GM21390 (cell line): ENCODE data around the gene STK17A.
"Not testable (repeated sequence)": the region's sequence is repeated elsewhere in the genome, so short reads cannot be mapped to it uniquely, and the experiment has no call there.

Source experiments
- ATAC-seq: cut with Tn5 transposase; IDR thresholded peaks from one replicate; pipeline ENCODE4 v1.9.1; 2021; ENCODE audit not compliant: unreplicated experiment

STK17A gene

GRCh38 chr7:43568529-43568928 lies 14.4 kb upstream of the STK17A start:
- no peak for ATAC-seq

GRCh38 chr7:43569424-43569823 lies 13.5 kb upstream of the STK17A start:
- peak; percentile 44 for ATAC-seq

- peak; percentile 83 for ATAC-seq
Measured at GRCh38 chr7:43570688-43571365, 12.1 kb upstream of the STK17A start.

- ATAC-seq: peak; percentile 38
Measured at GRCh38 chr7:43572516-43573049, 10.3 kb upstream of the STK17A start.

- not testable (repeated sequence) for ATAC-seq
Measured at GRCh38 chr7:43573832-43574231, 9.1 kb upstream of the STK17A start.

GRCh38 chr7:43575506-43575905 lies 7.4 kb upstream of the STK17A start:
- no peak for ATAC-seq

GRCh38 chr7:43576241-43576640 lies 6.7 kb upstream of the STK17A start:
- ATAC-seq: no peak

GRCh38 chr7:43577485-43577951 lies 5.4 kb upstream of the STK17A start:
- ATAC-seq: no peak

- ATAC-seq: peak; percentile 18
Measured at GRCh38 chr7:43583424-43584194, 701 bp downstream of the STK17A start.

GRCh38 chr7:43584195-43584586 lies 1.3 kb downstream of the STK17A start:
- no peak for ATAC-seq

GRCh38 chr7:43584733-43585132 lies 1.8 kb downstream of the STK17A start:
- not testable (repeated sequence) for ATAC-seq

- ATAC-seq: no peak
Measured at GRCh38 chr7:43585562-43585961, 2.7 kb downstream of the STK17A start.

- ATAC-seq: no peak
Measured at GRCh38 chr7:43586251-43586900, 3.5 kb downstream of the STK17A start.

GRCh38 chr7:43588477-43589132 lies 5.7 kb downstream of the STK17A start:
- ATAC-seq: no peak

- no peak for ATAC-seq
Measured at GRCh38 chr7:43589133-43589478, 6.2 kb downstream of the STK17A start.

GRCh38 chr7:43589728-43590127 lies 6.8 kb downstream of the STK17A start:
- no peak for ATAC-seq

GRCh38 chr7:43590862-43591557 lies 8.1 kb downstream of the STK17A start:
- ATAC-seq: peak; percentile 65

- ATAC-seq: no peak
Measured at GRCh38 chr7:43591558-43592180, 8.8 kb downstream of the STK17A start.

GRCh38 chr7:43592326-43592725 lies 9.4 kb downstream of the STK17A start:
- no peak for ATAC-seq

GRCh38 chr7:43593010-43593409 lies 10.1 kb downstream of the STK17A start:
- no peak for ATAC-seq
